ENCODE results near the gene LIN7A. TPM values are rescaled to one million over a fixed set of nuclear protein-coding genes. Genes with fewer than 3 reads are reported as not detected.

The LIN7A gene
- total and polyA plus RNA-seq, 2 of the 4 experiments (the other 2 are of a cell fraction), result 10.8 to 24.7 TPM

- WGBS, 2 experiments (ENCODE audit: extremely low coverage in 2 of 2, insufficient read length in 1 of 2), result no CpG with 5 or more reads among the region's 4 CpGs
- DNase-seq (peak; percentile 44), ATAC-seq (ENCODE audit: low read depth) (peak; percentile 33; the same call in 1 of the 2 replicates)
- Histone ChIP-seq H2AK9ac (replicated peaks; ENCODE audit: low read depth, low read length, poor library complexity) (no peak overlapping the region), H3K18ac (ENCODE audit: low read depth, low read length) (no peak overlapping the region), H3K4ac (ENCODE audit: low read depth, low read length) (no peak overlapping the region), H2BK20ac (ENCODE audit: low read depth, low read length) (no peak overlapping the region), H3K27me3 (ENCODE audit: control insufficient read depth, insufficient read depth, low read length) (no peaks in the 10 kb centered on the region), H2AFZ (replicated peaks; ENCODE audit: low read length, poor library complexity) (no peak overlapping the region), H3K23ac (ENCODE audit: low read depth, low read length) (no peak overlapping the region), H3K36me3 (ENCODE audit: control insufficient read depth, insufficient read depth, low read length) (no peaks in the 10 kb centered on the region), H3K27ac (ENCODE audit: insufficient read depth, low read length) (no peak overlapping the region), H3K4me1 (ENCODE audit: control insufficient read depth, insufficient read depth, low read length) (peaks cover 11% of the 10 kb centered on the region), H2BK15ac (ENCODE audit: low read depth, low read length) (no peak overlapping the region), H3K4me2 (ENCODE audit: low read depth, low read length) (no peak overlapping the region; the same call in 1 of the 2 replicates), H3K56ac (ENCODE audit: extremely low read depth, insufficient read depth, low read length) (no peak overlapping the region), H3K9me3 (ENCODE audit: control insufficient read depth, insufficient read depth, low read length) (no peaks in the 10 kb centered on the region), H3K79me1 (ENCODE audit: low read depth in 1 of 2, low read length in 2 of 2) (peaks cover 0 to 8% of the 10 kb centered on the region in 2 experiments; a peak in 1 of 4 replicates), H4K8ac (ENCODE audit: low read depth in 2 of 2, low read length in 2 of 2) (no peak overlapping the region), H4K20me1 (ENCODE audit: insufficient read depth, low read length) (0 out of 2 replicates have a peak, but pooled peaks cover 3% of the 10 kb centered on the region), H2BK5ac (ENCODE audit: low read depth, low read length, poor library complexity, severe bottlenecking) (no peak overlapping the region), H3K9me1 (ENCODE audit: insufficient read depth, low read length) (peaks cover 9% of the 10 kb centered on the region), H4K5ac (ENCODE audit: low read depth, low read length) (no peak overlapping the region; the same call in 1 of the 2 replicates), H3K9ac (ENCODE audit: low read depth, low read length) (no peak overlapping the region), H4K91ac (ENCODE audit: insufficient read depth, low read depth, low read length) (no peak overlapping the region), H2BK120ac (ENCODE audit: low read depth, low read length) (no peak overlapping the region), H2AK5ac (ENCODE audit: low read depth, low read length) (no peak overlapping the region), H3K4me3 (ENCODE audit: insufficient read depth, low read depth, low read length) (no peak overlapping the region), H3K14ac (replicated peaks; ENCODE audit: low read depth, low read length) (no peak overlapping the region)
- TF ChIP-seq NFE2L2 (IDR thresholded peaks at IDR 0.05; ENCODE audit: low read depth, low read length), result no peak
- TF ChIP-seq RFX5 (IDR thresholded peaks at IDR 0.05; ENCODE audit: low read depth, low read length), result no peak
- no peak for TF ChIP-seq MAZ (IDR thresholded peaks at IDR 0.05; ENCODE audit: borderline replicate concordance, low read depth, low read length)
- BruUV-seq (replicated peaks), result no TSS peak
- intact Hi-C loops (cut with micrococcal nuclease) (no loop called here), in situ Hi-C loops (cut with MboI; ENCODE audit: low sequenced_read_pairs) (no loop called here), dilution Hi-C loops (cut with HindIII; ENCODE audit: low sequenced_read_pairs, unreplicated experiment) (no loop called here)
- POLR2A ChIA-PET (ENCODE audit: unreplicated experiment), result no interaction called here
- CTCF ChIA-PET, result no interaction called here
These were observed 73.5 kb downstream of the LIN7A start for GRCh38 chr12:80864046-80864735.

All from IMR-90 (cell line).